K562 (cell line): ENCODE data around the gene CSRP2. TPM values are rescaled to one million over a fixed set of nuclear protein-coding genes. Genes with fewer than 3 reads are reported as not detected.
A peak's percentile ranks its signal among the peaks of the same experiment; 100 is the strongest.

Source experiments
- BRD9 ChIP-seq: fragments of 450-650 bp; IDR thresholded peaks from 2 replicates; pipeline ENCODE4 v1.6.1; 2018; ENCODE audit warnings: low read depth; ENCODE audit not compliant: partially characterized antibody
- CREB5 ChIP-seq: fragments of 250-450 bp; sonication (Bioruptor Pico); IDR thresholded peaks from 2 replicates; pipeline ENCODE4 v1.5.0; 2020; ENCODE audit warnings: mild to moderate bottlenecking
- ESRRB ChIP-seq: fragments of 250-450 bp; sonication (Bioruptor Pico); IDR thresholded peaks from 2 replicates; pipeline ENCODE4 v1.5.0; 2020; ENCODE audit warnings: mild to moderate bottlenecking, moderate library complexity, borderline replicate concordance
- FOXK1 ChIP-seq: sonication (generic); formaldehyde crosslinking; IDR thresholded peaks from 2 replicates; pipeline ENCODE4 v1.8.0; 2022; ENCODE audit warnings: missing genetic modification reagents, mild to moderate bottlenecking, borderline replicate concordance
- MEIS2 ChIP-seq: fragments of 450-650 bp; IDR thresholded peaks from 2 replicates; pipeline ENCODE4 v1.6.1; 2014; ENCODE audit warnings: mild to moderate bottlenecking; ENCODE audit not compliant: partially characterized antibody
- NCOA4 ChIP-seq: fragments of 450-650 bp; IDR thresholded peaks from 2 replicates; pipeline ENCODE4 v1.6.1; 2018; ENCODE audit warnings: mild to moderate bottlenecking; ENCODE audit not compliant: partially characterized antibody
- PTTG1 ChIP-seq: fragments of 450-650 bp; IDR thresholded peaks from 2 replicates; pipeline ENCODE4 v1.6.1; 2016; ENCODE audit warnings: low read depth, mild to moderate bottlenecking, missing genetic modification characterization, missing compliant biosample characterization
- UBTF ChIP-seq, 2 experiments: IDR thresholded peaks; 2 replicates each; pipeline ENCODE4 v1.6.1; 2012; ENCODE audit warnings: improper control_type of control experiment in 2 of 2, low read depth in 2 of 2, low read length in 2 of 2, borderline replicate concordance in 1 of 2
- ZBTB11 ChIP-seq, 3 experiments: fragments of 200-800 bp in 1 of 3; fragments of 250-450 bp in 1 of 3; fragments of 450-650 bp in 1 of 3; sonication (Bioruptor Pico) in 1 of 3; sonication (Bioruptor generic) in 1 of 3; formaldehyde crosslinking in 1 of 3; IDR thresholded peaks; 2 replicates each; pipeline versions ENCODE4 v1.6.1 to v1.8.0; 2016 to 2022; ENCODE audit warnings: mild to moderate bottlenecking in 2 of 3, missing genetic modification characterization in 2 of 3, missing compliant biosample characterization in 1 of 3, moderate library complexity in 1 of 3
- ZNF444 ChIP-seq: fragments of 250-450 bp; sonication (Bioruptor Pico); IDR thresholded peaks from 2 replicates; pipeline ENCODE4 v1.4.0; 2020; ENCODE audit warnings: mild to moderate bottlenecking, moderate library complexity
- ZNF717 ChIP-seq: fragments of 250-450 bp; sonication (Bioruptor Pico); IDR thresholded peaks from 2 replicates; pipeline ENCODE4 v1.5.0; 2021
- polyA plus RNA-seq, 8 experiments: library from polyadenylated mRNA; depleted of rRNA in 4 of 8; stranded (reverse) in 5 of 8; unstranded in 3 of 8; fragments of >200 nt; fragmentation: Nextera tagmentation in 2 of 8; fragmentation: Illumina TruSeq in 1 of 8; extraction: Ambion mirVana in 2 of 8; extraction: Trizol in 1 of 8; gene quantifications; 2 replicates each; pipeline versions ENCODE4 v1.2.1 to v1.2.3, GENCODE V29; 2011 to 2014; ENCODE audit warnings: inconsistent platforms in 1 of 8, missing spikeins in 1 of 8
- total RNA-seq, 7 experiments: library from RNA; depleted of rRNA in 6 of 7; stranded (reverse); fragments of >200 nt in 6 of 7; fragmentation: Illumina TruSeq in 2 of 7; extraction: Trizol in 2 of 7; gene quantifications; 2 replicates each; pipeline versions ENCODE4 v1.2.1 to v1.2.3, GENCODE V29; 2011 to 2021; ENCODE audit warnings: low replicate concordance in 1 of 7
- TF ChIP-seq, protein P1 (sequence below): sonication (generic); formaldehyde crosslinking; IDR thresholded peaks from 2 replicates; pipeline ENCODE4 v1.8.1; 2023; ENCODE audit warnings: missing genetic modification reagents, mild to moderate bottlenecking, borderline replicate concordance
- TF ChIP-seq, protein P2 (sequence below): sonication (generic); formaldehyde crosslinking; IDR thresholded peaks from 2 replicates; pipeline ENCODE4 v1.9.0; 2022; ENCODE audit warnings: mild to moderate bottlenecking, missing genetic modification reagents

CSRP2 gene
- total and polyA plus RNA-seq, 9 of the 15 experiments (the other 6 are each of a cell fraction or from before 2014, with no cell fraction given): 0.32 to 6.2 (median 2.3) TPM

- TF ChIP-seq FOXK1 (CRISPR knock-in tag) (no peak), UBTF (IDR thresholded peaks at IDR 0.05; ENCODE audit: borderline replicate concordance in 1 of 2, low read depth in 2 of 2, low read length in 2 of 2) (no peak), PTTG1 (tag) (no peak), ZNF444 (no peak), NCOA4 (no peak), ESRRB (CRISPR knock-in tag) (no peak), ZBTB11 (CRISPR knock-in tag; IDR thresholded peaks at IDR 0.05) (peak in 2 of 3 experiments; percentile 35 to 50; a peak in 3 of 6 replicates), ZNF717 (CRISPR knock-in tag) (no peak), CREB5 (CRISPR knock-in tag) (no peak), BRD9 (no peak), MEIS2 (no peak)
- TF ChIP-seq, protein P1, sequence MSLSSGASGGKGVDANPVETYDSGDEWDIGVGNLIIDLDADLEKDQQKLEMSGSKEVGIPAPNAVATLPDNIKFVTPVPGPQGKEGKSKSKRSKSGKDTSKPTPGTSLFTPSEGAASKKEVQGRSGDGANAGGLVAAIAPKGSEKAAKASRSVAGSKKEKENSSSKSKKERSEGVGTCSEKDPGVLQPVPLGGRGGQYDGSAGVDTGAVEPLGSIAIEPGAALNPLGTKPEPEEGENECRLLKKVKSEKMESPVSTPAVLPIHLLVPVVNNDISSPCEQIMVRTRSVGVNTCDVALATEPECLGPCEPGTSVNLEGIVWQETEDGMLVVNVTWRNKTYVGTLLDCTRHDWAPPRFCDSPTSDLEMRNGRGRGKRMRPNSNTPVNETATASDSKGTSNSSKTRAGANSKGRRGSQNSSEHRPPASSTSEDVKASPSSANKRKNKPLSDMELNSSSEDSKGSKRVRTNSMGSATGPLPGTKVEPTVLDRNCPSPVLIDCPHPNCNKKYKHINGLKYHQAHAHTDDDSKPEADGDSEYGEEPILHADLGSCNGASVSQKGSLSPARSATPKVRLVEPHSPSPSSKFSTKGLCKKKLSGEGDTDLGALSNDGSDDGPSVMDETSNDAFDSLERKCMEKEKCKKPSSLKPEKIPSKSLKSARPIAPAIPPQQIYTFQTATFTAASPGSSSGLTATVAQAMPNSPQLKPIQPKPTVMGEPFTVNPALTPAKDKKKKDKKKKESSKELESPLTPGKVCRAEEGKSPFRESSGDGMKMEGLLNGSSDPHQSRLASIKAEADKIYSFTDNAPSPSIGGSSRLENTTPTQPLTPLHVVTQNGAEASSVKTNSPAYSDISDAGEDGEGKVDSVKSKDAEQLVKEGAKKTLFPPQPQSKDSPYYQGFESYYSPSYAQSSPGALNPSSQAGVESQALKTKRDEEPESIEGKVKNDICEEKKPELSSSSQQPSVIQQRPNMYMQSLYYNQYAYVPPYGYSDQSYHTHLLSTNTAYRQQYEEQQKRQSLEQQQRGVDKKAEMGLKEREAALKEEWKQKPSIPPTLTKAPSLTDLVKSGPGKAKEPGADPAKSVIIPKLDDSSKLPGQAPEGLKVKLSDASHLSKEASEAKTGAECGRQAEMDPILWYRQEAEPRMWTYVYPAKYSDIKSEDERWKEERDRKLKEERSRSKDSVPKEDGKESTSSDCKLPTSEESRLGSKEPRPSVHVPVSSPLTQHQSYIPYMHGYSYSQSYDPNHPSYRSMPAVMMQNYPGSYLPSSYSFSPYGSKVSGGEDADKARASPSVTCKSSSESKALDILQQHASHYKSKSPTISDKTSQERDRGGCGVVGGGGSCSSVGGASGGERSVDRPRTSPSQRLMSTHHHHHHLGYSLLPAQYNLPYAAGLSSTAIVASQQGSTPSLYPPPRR: no peak
- TF ChIP-seq, protein P2, sequence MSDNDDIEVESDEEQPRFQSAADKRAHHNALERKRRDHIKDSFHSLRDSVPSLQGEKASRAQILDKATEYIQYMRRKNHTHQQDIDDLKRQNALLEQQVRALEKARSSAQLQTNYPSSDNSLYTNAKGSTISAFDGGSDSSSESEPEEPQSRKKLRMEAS (CRISPR knock-in tag): no peak
Measured at GRCh38 chr12:76878899-76879709, at the start of gene CSRP2 (continued).
